Heart left ventricle (tissue), 16 donors: ENCODE results near the gene DNM1L. TPM values are rescaled to one million over a fixed set of nuclear protein-coding genes. Genes with fewer than 3 reads are reported as not detected.

ENCODE experiments used
- ATAC-seq, 4 donors: fragments of 200-7000 bp; cut with Tn5 transposase; one replicate each; pipeline ENCODE4 v1.9.1; 2020 to 2022; ENCODE audit warnings: moderate library complexity in 4 of 4, mild to moderate bottlenecking in 3 of 4, moderate number of reproducible peaks in 1 of 4
- DNase-seq, 5 donors: peaks; one replicate each; pipeline ENCODE4 v3.0.0-alpha.2; 2020
- H3K27ac ChIP-seq, 12 donors: fragments of 200-600 bp; sonication (generic) in 4 of 12; one replicate each; pipeline versions ENCODE4 v1.5.0 to v1.8.0; 2016 to 2022; ENCODE audit warnings: mild to moderate bottlenecking in 2 of 12
- H3K27me3 ChIP-seq, 9 donors: fragments of 200-600 bp; sonication (generic) in 2 of 9; one replicate each; pipeline versions ENCODE4 v1.5.1 to v1.8.0; 2016 to 2022; ENCODE audit warnings: mild to moderate bottlenecking in 3 of 9
- H3K36me3 ChIP-seq, 9 donors: fragments of 200-600 bp; sonication (generic) in 2 of 9; one replicate each; pipeline versions ENCODE4 v1.5.0 to v1.8.0; 2018 to 2022; ENCODE audit warnings: mild to moderate bottlenecking in 2 of 9
- H3K4me1 ChIP-seq, 12 donors: fragments of 200-600 bp; sonication (generic) in 4 of 12; one replicate each; pipeline versions ENCODE4 v1.5.0 to v1.8.0; 2016 to 2022; ENCODE audit warnings: mild to moderate bottlenecking in 3 of 12
- H3K4me3 ChIP-seq, 12 donors: fragments of 200-600 bp; sonication (generic) in 4 of 12; one replicate each; pipeline versions ENCODE4 v1.5.0 to v1.8.0; 2017 to 2022; ENCODE audit warnings: mild to moderate bottlenecking in 9 of 12, moderate library complexity in 4 of 12
- H3K9me3 ChIP-seq, 12 donors: fragments of 200-600 bp; sonication (generic) in 4 of 12; one replicate each; pipeline versions ENCODE4 v1.5.0 to v1.8.0; 2016 to 2022; ENCODE audit warnings: mild to moderate bottlenecking in 1 of 12
- CTCF ChIP-seq, 12 donors: fragments of 200-600 bp; sonication (generic) in 4 of 12; IDR thresholded peaks; one replicate each; pipeline versions ENCODE4 v1.5.0 to v1.8.0; 2018 to 2022; ENCODE audit warnings: antibody characterized with exemption in 12 of 12, mild to moderate bottlenecking in 5 of 12
- POLR2A ChIP-seq, 2 donors: fragments of 450-650 bp; IDR thresholded peaks; one replicate each; pipeline ENCODE4 v1.6.1; 2017; ENCODE audit warnings: antibody characterized with exemption in 2 of 2, mild to moderate bottlenecking in 2 of 2, moderate library complexity in 2 of 2
- WGBS, 4 donors: extraction: QIAGEN DNeasy Blood & Tissue Kit in 2 of 4; methylation state at CpG; one replicate each; pipeline versions ENCODE4 v1.1.5 to v1.1.7; 2013 to 2018; 5-methylcytosine and 5-hydroxymethylcytosine counted together
- intact Hi-C, 10 donors: fragments of 100-400 bp; cut with DNase I; formaldehyde crosslinking; loops; one replicate each; pipeline versions ENCODE4 v1.11.1 to v1.14.2; 2022
- polyA plus RNA-seq, 2 donors: library from polyadenylated mRNA; stranded (reverse); fragments of 200-250 nt; gene quantifications; one replicate each; pipeline ENCODE4 v1.2.3, GENCODE V29; 2013
- total RNA-seq, 9 donors: library from RNA; depleted of rRNA in 2 of 9; stranded (reverse); fragments of >200 nt in 2 of 9; fragmentation: NEBNext Ultra II Directional in 3 of 9; extraction: Animal tissue kit (Norgen Biotek cat#: 25700) in 3 of 9; gene quantifications; one replicate each; pipeline versions ENCODE4 v1.1.0 to v1.2.4, GENCODE V29; 2016 to 2023
- donor health status: ischemic (EF 13 %, LVEDD 7.1; RV severe dilation, severe dysfunction).
- donor health status: healthy with polysubstance abuse.
- donor health status: DM: no; HTN: yes; CAD: no.
- donor health status: DM: no; HTN: no; CAD: no.
- donor health status: ischemic (EF 25% LVEDD 6.9; RV normal size, moderate dysfunction).
- donor health status: ischemic (EF 25% LVEDD 5.7; RV mildly dilated, moderate dysfunction).
- donor health status: healthy.
- donor health status: DM: yes; HTN: yes; CAD: no.
- donor health status: ischemic (EF 35%, LVEDD 5.7; RV mildly dilated, moderate dysfunction).
- donor health status: nonischemic (EF 11% LVEDD 7.7; RV severe dilation, severe dysfunction).
- donor health status: DM: yes; HTN: yes; CAD: no.
- donor health status: PGD.
- donor health status: ischemic (EF 29% LVEDD 5.4; RV normal size, mild dysfunction).
- donor health status: nonischemic (EF 23%, LVEDD 6.1; RV moderate dilation, normal function).

DNM1L gene
- total and polyA plus RNA-seq, 11 donors = 37.8 to 71.1 (median 55.0) TPM

GRCh38 chr12:32794281-32794680 is 115.2 kb downstream of the DNM1L start:
- intact Hi-C loops = no loop called here
- H3K9me3 ChIP-seq = no peaks in the 10 kb centered on the region
- 36 to 52% (median 46%) methylated on average over 4 of the region's 4 CpGs for WGBS, 4 donors
- H3K4me3 ChIP-seq = no peak overlapping the region
- H3K27me3 ChIP-seq = no peaks in the 10 kb centered on the region
- H3K4me1 ChIP-seq = peaks cover 0 to 15% (median 0%) of the 10 kb centered on the region in 12 donors
- no peak for DNase-seq
- H3K36me3 ChIP-seq = peaks cover 0 to 59% (median 6%) of the 10 kb centered on the region in 9 donors
- peak overlapping the region in 3 of 12 donors; percentile 27 to 41 (median 29) for H3K27ac ChIP-seq
- TF ChIP-seq CTCF (IDR thresholded peaks at IDR 0.05) (no peak), POLR2A (IDR thresholded peaks at IDR 0.05) (no peak)
- ATAC-seq = peak; percentile 33 to 62 (median 43)

Other genes starting within 250 kb of the DNM1L start
- 10 to 100 TPM in 7 of 9 donors, 1 to 10 TPM in 2; 7.7 to 19.4 (median 14.2) TPM for gene YARS2, start 76.6 kb downstream of the DNM1L start, total RNA-seq
- gene YARS2, start 76.6 kb downstream of the DNM1L start, polyA plus RNA-seq = 10 to 100 TPM; 11.0 to 20.6 TPM
- 100 to 1,000 TPM; 269 to 576 (median 402) TPM for gene PKP2, start 217.5 kb downstream of the DNM1L start, total RNA-seq
- 100 to 1,000 TPM; 111 to 206 TPM for gene PKP2, start 217.5 kb downstream of the DNM1L start, polyA plus RNA-seq